CD14-positive monocyte (primary cell): Measurements from ENCODE around the gene HIPK1. TPM values are rescaled to one million over a fixed set of nuclear protein-coding genes. Genes with fewer than 3 reads are reported as not detected.

Experiments used
- DNase-seq, 3 donors: peaks; one replicate each; pipeline ENCODE4 v3.0.0-alpha.2; 2011 to 2022
- H2AFZ ChIP-seq: 2 replicates; pipeline ENCODE4 v1.6.0; 2012; ENCODE audit warnings: mild to moderate bottlenecking, low read depth, low read length, inconsistent platforms; ENCODE audit not compliant: insufficient read depth, poor library complexity, severe bottlenecking
- H3K27ac ChIP-seq, 2 donors: 1 replicate in 1 of 2; 2 replicates in 1 of 2; pipeline ENCODE4 v1.5.1; 2012 to 2013; ENCODE audit warnings: low read length in 2 of 2, control low read depth in 1 of 2, inconsistent platforms in 1 of 2, low read depth in 1 of 2, mild to moderate bottlenecking in 1 of 2
- H3K27me3 ChIP-seq, 2 donors: one replicate each; pipeline versions ENCODE4 v1.6.0 to v1.6.1; 2011 to 2013; ENCODE audit warnings: low read length in 2 of 2; ENCODE audit not compliant: control insufficient read depth in 2 of 2, insufficient read depth in 2 of 2
- H3K36me3 ChIP-seq, 2 donors: replicated peaks in 1 of 2; 1 replicate in 1 of 2; 2 replicates in 1 of 2; pipeline versions ENCODE4 v1.5.1 to v1.6.1; 2012 to 2013; ENCODE audit warnings: low read length in 2 of 2, control low read depth in 1 of 2, inconsistent platforms in 1 of 2, mild to moderate bottlenecking in 1 of 2; ENCODE audit not compliant: insufficient read depth in 2 of 2, control insufficient read depth in 1 of 2
- H3K4me1 ChIP-seq, 2 donors: 1 replicate in 1 of 2; 2 replicates in 1 of 2; pipeline versions ENCODE4 v1.5.1 to v1.6.1; 2012 to 2013; ENCODE audit warnings: low read length in 2 of 2, control low read depth in 1 of 2, inconsistent platforms in 1 of 2, mild to moderate bottlenecking in 1 of 2, moderate library complexity in 1 of 2; ENCODE audit not compliant: insufficient read depth in 2 of 2, control insufficient read depth in 1 of 2
- H3K4me2 ChIP-seq: replicated peaks from 2 replicates; pipeline ENCODE3; 2012; ENCODE audit warnings: low read length, moderate library complexity, mild to moderate bottlenecking; ENCODE audit not compliant: poor library complexity, severe bottlenecking; ENCODE audit errors: extremely low read depth
- H3K4me3 ChIP-seq, 3 experiments: fragments of 200-600 bp in 1 of 3; sonication (generic) in 1 of 3; replicated peaks in 1 of 3; 1 replicate in 2 of 3; 2 replicates in 1 of 3; pipeline ENCODE4 v1.5.1; 2011 to 2013; ENCODE audit warnings: low read length in 3 of 3, mild to moderate bottlenecking in 3 of 3, control low read depth in 2 of 3, low read depth in 2 of 3, inconsistent platforms in 1 of 3, moderate library complexity in 1 of 3
- H3K79me2 ChIP-seq: 2 replicates; pipeline ENCODE4 v1.6.0; 2012; ENCODE audit warnings: mild to moderate bottlenecking, control low read depth, inconsistent platforms, low read length, moderate library complexity; ENCODE audit not compliant: insufficient read depth
- H3K9ac ChIP-seq: 2 replicates; pipeline ENCODE4 v1.6.0; 2017; ENCODE audit warnings: low read length, mild to moderate bottlenecking; ENCODE audit not compliant: insufficient read depth, poor library complexity, severe bottlenecking
- H3K9me3 ChIP-seq, 2 donors: replicated peaks in 1 of 2; 1 replicate in 1 of 2; 2 replicates in 1 of 2; pipeline versions ENCODE4 v1.5.1 to v1.6.1; 2012 to 2013; ENCODE audit warnings: low read length in 2 of 2, control low read depth in 1 of 2; ENCODE audit not compliant: control insufficient read depth in 1 of 2, insufficient read depth in 1 of 2
- H4K20me1 ChIP-seq: 2 replicates; pipeline ENCODE4 v1.6.0; 2012; ENCODE audit warnings: mild to moderate bottlenecking, low read length, control low read depth, moderate library complexity; ENCODE audit not compliant: insufficient read depth
- H3K27ac Mint-ChIP-seq, 7 donors: one replicate each; pipeline ENCODE4 v1.8.0; 2020; ENCODE audit warnings: mild to moderate bottlenecking in 7 of 7, mixed read lengths in 7 of 7, moderate library complexity in 6 of 7, inconsistent platforms in 2 of 7
- H3K27me3 Mint-ChIP-seq, 3 donors: one replicate each; pipeline ENCODE4 v1.8.0; 2021 to 2022; ENCODE audit warnings: low read depth in 3 of 3, mild to moderate bottlenecking in 3 of 3, mixed read lengths in 3 of 3, moderate library complexity in 3 of 3, inconsistent platforms in 1 of 3
- H3K36me3 Mint-ChIP-seq, 2 donors: one replicate each; pipeline ENCODE4 v1.8.0; 2020; ENCODE audit warnings: mixed read lengths in 2 of 2, inconsistent platforms in 1 of 2, mild to moderate bottlenecking in 1 of 2
- H3K4me1 Mint-ChIP-seq: one replicate; pipeline ENCODE4 v1.8.0; 2020; ENCODE audit warnings: mild to moderate bottlenecking, mixed read lengths
- H3K4me3 Mint-ChIP-seq, 2 donors: one replicate each; pipeline ENCODE4 v1.8.0; 2020; ENCODE audit warnings: mild to moderate bottlenecking in 2 of 2, mixed read lengths in 2 of 2, moderate library complexity in 1 of 2
- H3K9me3 Mint-ChIP-seq, 7 donors: one replicate each; pipeline ENCODE4 v1.8.0; 2020 to 2022; ENCODE audit warnings: mixed read lengths in 7 of 7, mild to moderate bottlenecking in 6 of 7, moderate library complexity in 6 of 7, inconsistent platforms in 2 of 7
- CTCF ChIP-seq: fragments of 200-600 bp; IDR thresholded peaks from one replicate; pipeline ENCODE4 v1.8.0; 2022; ENCODE audit warnings: antibody characterized with exemption, mild to moderate bottlenecking
- WGBS: methylation state at CpG from one replicate; pipeline ENCODE4 v1.1.5; 2013; ENCODE audit warnings: missing lambda C conversion rate; ENCODE audit not compliant: insufficient coverage; 5-methylcytosine and 5-hydroxymethylcytosine counted together
- intact Hi-C, 2 donors: fragments of 100-400 bp; cut with micrococcal nuclease; formaldehyde crosslinking; loops; one replicate each; pipeline versions ENCODE4 v1.15.0 to v1.15.1; 2023
- polyA plus RNA-seq, 3 donors: library from polyadenylated mRNA; depleted of rRNA in 1 of 3; unstranded in 2 of 3; stranded (reverse) in 1 of 3; fragments of 300-500 nt in 2 of 3; fragments of >200 nt in 1 of 3; fragmentation: Illumina TruSeq in 2 of 3; gene quantifications; 1 replicate in 2 of 3; 2 replicates in 1 of 3; pipeline ENCODE4 v1.2.3, GENCODE V29; 2012 to 2021

Gene HIPK1
- polyA plus RNA-seq, 3 donors: 10.1 to 57.2 (median 14.8) TPM

GRCh38 chr1:113991467-113991997, 62.4 kb downstream of the HIPK1 start:
- Mint-ChIP-seq H3K4me1 (no peaks in the 10 kb centered on the region), H3K36me3 (peaks cover 0 to 2% of the 10 kb centered on the region in 2 donors), H3K27me3 (peaks cover 2 to 3% (median 2%) of the 10 kb centered on the region in 3 donors), H3K4me3 (no peak overlapping the region), H3K9me3 (peaks cover 27 to 47% (median 38%) of the 10 kb centered on the region in 7 donors), H3K27ac (no peak overlapping the region)
- Histone ChIP-seq H3K9ac (no peak overlapping the region), H4K20me1 (no peaks in the 10 kb centered on the region), H3K27ac (no peak overlapping the region), H3K4me2 (no peak overlapping the region), H3K36me3 (no peaks in the 10 kb centered on the region), H2AFZ (no peak overlapping the region), H3K27me3 (no peaks in the 10 kb centered on the region), H3K4me3 (no peak overlapping the region), H3K79me2 (no peaks in the 10 kb centered on the region), H3K4me1 (no peaks in the 10 kb centered on the region), H3K9me3 (peaks cover 15 to 39% of the 10 kb centered on the region in 2 donors)
- WGBS: no CpG with 5 or more reads among the region's 5 CpGs
- TF ChIP-seq CTCF: no peak
- DNase-seq: no peak
- intact Hi-C loops: no loop called here

- Histone ChIP-seq H3K36me3 (no peaks in the 10 kb centered on the region), H3K4me3 (no peak overlapping the region), H3K9ac (no peak overlapping the region), H3K27ac (no peak overlapping the region), H3K27me3 (no peaks in the 10 kb centered on the region), H3K79me2 (no peaks in the 10 kb centered on the region), H3K9me3 (peaks cover 15 to 34% of the 10 kb centered on the region in 2 donors), H3K4me1 (no peaks in the 10 kb centered on the region), H2AFZ (no peak overlapping the region), H3K4me2 (no peak overlapping the region), H4K20me1 (no peaks in the 10 kb centered on the region)
- TF ChIP-seq CTCF: no peak
- Mint-ChIP-seq H3K4me3 (no peak overlapping the region), H3K4me1 (peaks cover under 1% of the 10 kb centered on the region), H3K27me3 (peaks cover 2 to 6% (median 3%) of the 10 kb centered on the region in 3 donors), H3K27ac (no peak overlapping the region), H3K9me3 (peaks cover 27 to 43% (median 35%) of the 10 kb centered on the region in 7 donors), H3K36me3 (no peaks in the 10 kb centered on the region)
- WGBS: 100% methylated on average over 5 of the region's 5 CpGs
- intact Hi-C loops: no loop called here
- no peak for DNase-seq
These were observed 63.9 kb downstream of the HIPK1 start for GRCh38 chr1:113993072-113993471.
